ENCODE results near the gene FOXN4.

GRCh38 chr12:109279525-109279924 lies 29.6 kb downstream of the FOXN4 start:
- TF ChIP-seq, protein P1, sequence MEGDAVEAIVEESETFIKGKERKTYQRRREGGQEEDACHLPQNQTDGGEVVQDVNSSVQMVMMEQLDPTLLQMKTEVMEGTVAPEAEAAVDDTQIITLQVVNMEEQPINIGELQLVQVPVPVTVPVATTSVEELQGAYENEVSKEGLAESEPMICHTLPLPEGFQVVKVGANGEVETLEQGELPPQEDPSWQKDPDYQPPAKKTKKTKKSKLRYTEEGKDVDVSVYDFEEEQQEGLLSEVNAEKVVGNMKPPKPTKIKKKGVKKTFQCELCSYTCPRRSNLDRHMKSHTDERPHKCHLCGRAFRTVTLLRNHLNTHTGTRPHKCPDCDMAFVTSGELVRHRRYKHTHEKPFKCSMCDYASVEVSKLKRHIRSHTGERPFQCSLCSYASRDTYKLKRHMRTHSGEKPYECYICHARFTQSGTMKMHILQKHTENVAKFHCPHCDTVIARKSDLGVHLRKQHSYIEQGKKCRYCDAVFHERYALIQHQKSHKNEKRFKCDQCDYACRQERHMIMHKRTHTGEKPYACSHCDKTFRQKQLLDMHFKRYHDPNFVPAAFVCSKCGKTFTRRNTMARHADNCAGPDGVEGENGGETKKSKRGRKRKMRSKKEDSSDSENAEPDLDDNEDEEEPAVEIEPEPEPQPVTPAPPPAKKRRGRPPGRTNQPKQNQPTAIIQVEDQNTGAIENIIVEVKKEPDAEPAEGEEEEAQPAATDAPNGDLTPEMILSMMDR (IDR thresholded peaks at IDR 0.05) = no peak
- no peak for TF ChIP-seq POLR2A (IDR thresholded peaks at IDR 0.05)
- TF ChIP-seq EP300 (IDR thresholded peaks at IDR 0.05) = no peak

All from tibial nerve (tissue), 4 donors.